Neuronal stem cell (in vitro differentiated cells): ENCODE data around the gene ATP6V1F.
A peak's percentile ranks its signal among the peaks of the same experiment; 100 is the strongest.

Experiments
- DNase-seq: peaks from one replicate; pipeline ENCODE4 v3.0.0-alpha.2; 2013; ENCODE audit warnings: low spot score
- H2AFZ ChIP-seq: one replicate; pipeline ENCODE4 v1.6.1; 2013; ENCODE audit warnings: mild to moderate bottlenecking, low read length, inconsistent platforms
- H2AK5ac ChIP-seq: 2 replicates; pipeline ENCODE4 v1.6.1; 2013; ENCODE audit warnings: low read depth, mild to moderate bottlenecking, inconsistent platforms, low read length, moderate library complexity, mixed read lengths
- H2BK120ac ChIP-seq: 2 replicates; pipeline ENCODE4 v1.6.1; 2013; ENCODE audit warnings: low read depth, mild to moderate bottlenecking, inconsistent platforms, low read length, moderate library complexity, mixed read lengths
- H2BK12ac ChIP-seq: one replicate; pipeline ENCODE4 v1.6.1; 2013; ENCODE audit warnings: low read length, inconsistent platforms
- H2BK15ac ChIP-seq: 2 replicates; pipeline ENCODE4 v1.6.1; 2013; ENCODE audit warnings: mild to moderate bottlenecking, low read length, inconsistent platforms, mixed read lengths
- H2BK5ac ChIP-seq: one replicate; pipeline ENCODE4 v1.6.1; 2013; ENCODE audit warnings: inconsistent platforms, mild to moderate bottlenecking, low read length, moderate library complexity
- H3K14ac ChIP-seq: one replicate; pipeline ENCODE4 v1.6.1; 2013; ENCODE audit warnings: low read length, inconsistent platforms
- H3K18ac ChIP-seq: 2 replicates; pipeline ENCODE4 v1.6.1; 2013; ENCODE audit warnings: low read length, inconsistent platforms
- H3K23ac ChIP-seq: 2 replicates; pipeline ENCODE4 v1.6.1; 2013; ENCODE audit warnings: low read depth, mild to moderate bottlenecking, mixed read lengths, low read length, inconsistent platforms; ENCODE audit not compliant: poor library complexity
- H3K27ac ChIP-seq: replicated peaks from 3 replicates; pipeline ENCODE4 v1.5.1; 2013; ENCODE audit warnings: low read length, inconsistent platforms
- H3K27me3 ChIP-seq, 3 experiments: 2 replicates each; pipeline ENCODE4 v1.6.1; 2013; ENCODE audit warnings: low read length in 3 of 3, mild to moderate bottlenecking in 2 of 3, inconsistent platforms in 1 of 3, low read depth in 1 of 3, mixed read lengths in 1 of 3, moderate library complexity in 1 of 3; ENCODE audit not compliant: control insufficient read depth in 3 of 3, insufficient read depth in 3 of 3
- H3K36me3 ChIP-seq, 2 donors: replicated peaks in 1 of 2; 2 replicates each; pipeline ENCODE4 v1.6.1; 2013; ENCODE audit warnings: low read length in 2 of 2; ENCODE audit not compliant: control insufficient read depth in 2 of 2, insufficient read depth in 2 of 2
- H3K4ac ChIP-seq: 2 replicates; pipeline ENCODE4 v1.6.1; 2013; ENCODE audit warnings: inconsistent platforms, mild to moderate bottlenecking, low read length, moderate library complexity
- H3K4me1 ChIP-seq, 2 donors: 1 replicate in 1 of 2; 2 replicates in 1 of 2; pipeline ENCODE4 v1.6.1; 2013; ENCODE audit warnings: low read length in 2 of 2, low read depth in 1 of 2; ENCODE audit not compliant: control insufficient read depth in 2 of 2, insufficient read depth in 1 of 2
- H3K4me2 ChIP-seq: one replicate; pipeline ENCODE4 v1.6.1; 2013; ENCODE audit warnings: mild to moderate bottlenecking, low read length, inconsistent platforms; ENCODE audit not compliant: insufficient read depth, poor library complexity, severe bottlenecking
- H3K4me3 ChIP-seq, 2 donors: 2 replicates each; pipeline ENCODE4 v1.5.1; 2013; ENCODE audit warnings: low read length in 2 of 2, mild to moderate bottlenecking in 2 of 2, inconsistent platforms in 1 of 2, moderate library complexity in 1 of 2
- H3K79me1 ChIP-seq: one replicate; pipeline ENCODE4 v1.6.1; 2013; ENCODE audit warnings: low read depth, mild to moderate bottlenecking, inconsistent platforms, low read length, moderate library complexity
- H3K9ac ChIP-seq: one replicate; pipeline ENCODE4 v1.6.1; 2013; ENCODE audit warnings: mild to moderate bottlenecking, low read depth, low read length, inconsistent platforms; ENCODE audit not compliant: poor library complexity
- H3K9me3 ChIP-seq, 2 donors: replicated peaks in 1 of 2; 2 replicates each; pipeline versions ENCODE3 to v1.6.1; 2013; ENCODE audit warnings: low read length in 2 of 2, mild to moderate bottlenecking in 2 of 2, inconsistent platforms in 1 of 2, low read depth in 1 of 2, mixed read lengths in 1 of 2, moderate library complexity in 1 of 2; ENCODE audit not compliant: control insufficient read depth in 2 of 2, insufficient read depth in 1 of 2
- H4K8ac ChIP-seq: one replicate; pipeline ENCODE4 v1.6.1; 2013; ENCODE audit warnings: low read depth, mild to moderate bottlenecking, inconsistent platforms, low read length, moderate library complexity
- H4K91ac ChIP-seq: one replicate; pipeline ENCODE4 v1.6.1; 2013; ENCODE audit warnings: low read length, low read depth, mild to moderate bottlenecking, inconsistent platforms; ENCODE audit not compliant: poor library complexity
- WGBS, 2 donors: extraction: QIAGEN DNeasy Blood & Tissue Kit; methylation state at CpG; one replicate each; pipeline ENCODE4 v1.1.7; 2013; ENCODE audit warnings: missing lambda C conversion rate in 2 of 2, mixed read lengths in 1 of 2; ENCODE audit not compliant: insufficient read length in 2 of 2, insufficient replicate concordance in 1 of 2; ENCODE audit errors: extremely low coverage in 2 of 2; 5-methylcytosine and 5-hydroxymethylcytosine counted together

ATP6V1F gene

DNA sequence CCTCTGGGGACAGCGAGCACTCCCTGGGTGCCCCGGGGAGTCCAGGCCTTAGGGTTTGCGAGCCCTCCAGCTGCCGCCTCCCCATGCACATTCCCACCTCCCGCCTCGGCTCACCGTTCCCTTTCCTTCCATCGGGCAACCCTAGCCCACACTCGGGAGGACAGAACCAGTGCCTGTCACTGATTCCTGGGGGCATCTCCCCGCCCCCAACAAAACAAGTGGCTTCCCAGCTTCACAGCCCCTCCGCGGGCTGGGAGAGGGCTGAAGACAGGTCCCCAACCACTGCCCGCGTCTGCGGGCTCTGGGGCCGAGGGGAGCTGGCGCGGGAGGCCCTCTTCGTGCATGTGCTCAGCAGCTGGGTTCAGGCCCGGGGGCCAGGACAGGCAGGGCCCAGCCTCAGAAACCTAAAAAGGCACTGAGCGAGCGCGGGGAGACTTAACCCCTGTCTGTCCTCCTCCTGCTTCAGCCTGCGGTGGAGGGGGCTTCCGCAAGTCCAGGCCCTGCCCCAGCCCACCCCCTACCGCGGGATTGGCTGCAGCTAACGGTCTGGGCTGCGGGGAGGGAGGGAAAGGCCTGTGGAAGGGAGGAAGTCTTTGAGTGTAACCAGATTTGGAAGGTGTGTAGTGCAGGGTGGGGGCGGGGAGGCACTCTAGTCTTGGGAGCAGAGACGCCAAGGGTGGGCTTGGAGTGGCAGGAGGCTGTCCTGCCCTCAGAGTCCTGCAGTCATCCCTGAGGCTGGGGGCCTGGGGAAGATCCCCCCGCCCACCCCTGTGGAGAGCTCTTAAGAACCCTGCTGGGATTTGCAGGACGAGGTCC is 31.3 kb upstream of the ATP6V1F start:
- H3K27ac ChIP-seq: peak overlapping the region; percentile 90
- peaks cover 38 to 46% of the 10 kb centered on the region in 2 donors for H3K4me1 ChIP-seq
- H3K18ac ChIP-seq: peak overlapping the region; percentile 99
- no peak overlapping the region for H4K8ac ChIP-seq
- H3K4me2 ChIP-seq: peak overlapping the region; percentile 85
- peak overlapping the region; percentile 29 to 82 for H3K4me3 ChIP-seq
- H2BK12ac ChIP-seq: peak overlapping the region; percentile 63
- H3K23ac ChIP-seq: peak overlapping the region; percentile 90
- peak overlapping the region; percentile 72 for H3K4ac ChIP-seq
- no peaks in the 10 kb centered on the region for H3K9me3 ChIP-seq
- H4K91ac ChIP-seq: no peak overlapping the region
- no peaks in the 10 kb centered on the region for H3K27me3 ChIP-seq
- peak overlapping the region; percentile 69 for H2BK15ac ChIP-seq
- H2BK120ac ChIP-seq: peak overlapping the region; percentile 95
- peaks cover 7% of the 10 kb centered on the region for H3K79me1 ChIP-seq
- WGBS, 2 donors: no CpG with 5 or more reads among the region's 33 CpGs
- peak overlapping the region; percentile 91 for H3K9ac ChIP-seq
- peak overlapping the region; percentile 89 for H2AK5ac ChIP-seq
- peak overlapping the region; percentile 98 for H2BK5ac ChIP-seq
- H2AFZ ChIP-seq: peak overlapping the region; percentile 92
- peak; percentile 72 for DNase-seq
- H3K36me3 ChIP-seq: peaks cover 0 to 14% of the 10 kb centered on the region in 2 donors
- H3K14ac ChIP-seq: peak overlapping the region; percentile 85

DNA sequence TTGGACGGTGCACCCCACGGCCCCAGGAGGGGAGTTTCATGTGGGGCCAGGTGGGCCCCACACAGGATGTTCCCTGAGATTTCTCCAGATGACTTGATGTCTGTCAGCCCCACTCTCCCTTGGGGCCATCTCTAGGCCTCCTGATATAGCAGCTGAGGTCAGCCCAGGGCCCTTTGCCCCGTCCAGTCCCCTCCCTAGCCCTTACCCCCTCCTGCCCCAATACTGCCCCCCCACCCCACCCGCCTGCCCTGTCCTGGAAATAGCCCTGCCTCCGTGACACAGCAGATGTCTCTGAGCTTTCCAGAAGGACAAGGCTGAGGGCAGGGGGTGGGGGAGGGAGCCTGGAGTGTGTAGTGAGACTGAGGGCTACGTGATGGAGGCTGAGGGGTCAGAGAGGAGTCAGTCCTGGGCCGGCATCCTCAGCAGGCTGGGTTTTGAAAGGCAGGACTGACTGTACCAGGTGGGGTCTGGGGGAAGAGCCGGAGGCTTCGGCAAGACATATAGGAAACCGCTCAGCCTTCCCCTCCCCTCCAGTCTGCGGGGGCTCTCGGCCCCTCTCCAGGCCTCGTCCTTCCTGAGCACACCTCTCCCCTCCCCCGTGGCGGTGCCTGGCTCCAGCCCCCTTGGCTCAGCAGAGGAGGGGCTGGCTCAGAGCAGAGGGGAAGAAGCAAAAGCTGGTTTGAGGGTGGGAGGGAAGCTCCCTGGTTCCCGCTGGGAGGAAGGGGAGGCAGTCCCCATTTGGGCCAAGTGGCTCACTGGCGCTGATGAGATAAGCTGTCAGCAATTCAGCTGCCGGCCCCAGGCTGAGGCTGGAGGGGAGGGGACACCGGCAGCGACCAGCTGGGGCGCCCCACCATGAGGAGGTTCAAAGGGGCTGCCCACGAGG is 30.4 kb upstream of the ATP6V1F start:
- H3K4me1 ChIP-seq: peaks cover 37 to 46% of the 10 kb centered on the region in 2 donors
- H3K27me3 ChIP-seq: no peaks in the 10 kb centered on the region
- H3K4ac ChIP-seq: no peak overlapping the region
- H3K18ac ChIP-seq: peak overlapping the region; percentile 95
- peak; percentile 75 for DNase-seq
- peak overlapping the region; percentile 88 for H3K9ac ChIP-seq
- H3K36me3 ChIP-seq: peaks cover 0 to 19% of the 10 kb centered on the region in 2 donors
- H3K4me3 ChIP-seq: peak overlapping the region; percentile 46 to 82
- no peak overlapping the region for H4K8ac ChIP-seq
- no peak overlapping the region for H3K14ac ChIP-seq
- H2AFZ ChIP-seq: peak overlapping the region; percentile 92
- H2BK5ac ChIP-seq: peak overlapping the region; percentile 98
- peak overlapping the region; percentile 69 for H2BK15ac ChIP-seq
- peak overlapping the region; percentile 52 for H2BK12ac ChIP-seq
- H2BK120ac ChIP-seq: peak overlapping the region; percentile 95
- peak overlapping the region; percentile 90 for H3K27ac ChIP-seq
- peak overlapping the region; percentile 89 for H2AK5ac ChIP-seq
- no peaks in the 10 kb centered on the region for H3K9me3 ChIP-seq
- H4K91ac ChIP-seq: no peak overlapping the region
- WGBS, 2 donors: no CpG with 5 or more reads among the region's 22 CpGs
- peak overlapping the region; percentile 85 for H3K4me2 ChIP-seq
- H3K23ac ChIP-seq: peak overlapping the region; percentile 90
- peaks cover 10% of the 10 kb centered on the region for H3K79me1 ChIP-seq

- Histone ChIP-seq H4K8ac (no peak overlapping the region), H3K9me3 (no peaks in the 10 kb centered on the region), H2BK15ac (peak overlapping the region; percentile 69), H2BK5ac (peak overlapping the region; percentile 98), H3K18ac (peak overlapping the region; percentile 95), H3K4me2 (peak overlapping the region; percentile 85), H2AK5ac (peak overlapping the region; percentile 89), H3K14ac (no peak overlapping the region), H4K91ac (no peak overlapping the region), H3K36me3 (peaks cover 0 to 25% of the 10 kb centered on the region in 2 donors), H3K27ac (peak overlapping the region; percentile 90), H3K4ac (no peak overlapping the region), H2BK120ac (no peak overlapping the region), H3K79me1 (peaks cover 10% of the 10 kb centered on the region), H3K23ac (peak overlapping the region; percentile 90), H3K9ac (peak overlapping the region; percentile 87), H2BK12ac (peak overlapping the region; percentile 23), H2AFZ (peak overlapping the region; percentile 92), H3K4me1 (peaks cover 33 to 41% of the 10 kb centered on the region in 2 donors), H3K27me3 (no peaks in the 10 kb centered on the region), H3K4me3 (peak overlapping the region; percentile 46 to 79)
- no CpG with 5 or more reads among the region's 2 CpGs for WGBS, 2 donors
- no peak for DNase-seq
Measured at GRCh38 chr7:128832880-128833147, 29.8 kb upstream of the ATP6V1F start.
